Measurements from ENCODE around the gene PGLYRP3. TPM values are rescaled to one million over a fixed set of nuclear protein-coding genes. Genes with fewer than 3 reads are reported as not detected.
A peak's percentile ranks its signal among the peaks of the same experiment; 100 is the strongest.

Gene PGLYRP3
- total and polyA plus RNA-seq, 7 donors, result not detected

DNA sequence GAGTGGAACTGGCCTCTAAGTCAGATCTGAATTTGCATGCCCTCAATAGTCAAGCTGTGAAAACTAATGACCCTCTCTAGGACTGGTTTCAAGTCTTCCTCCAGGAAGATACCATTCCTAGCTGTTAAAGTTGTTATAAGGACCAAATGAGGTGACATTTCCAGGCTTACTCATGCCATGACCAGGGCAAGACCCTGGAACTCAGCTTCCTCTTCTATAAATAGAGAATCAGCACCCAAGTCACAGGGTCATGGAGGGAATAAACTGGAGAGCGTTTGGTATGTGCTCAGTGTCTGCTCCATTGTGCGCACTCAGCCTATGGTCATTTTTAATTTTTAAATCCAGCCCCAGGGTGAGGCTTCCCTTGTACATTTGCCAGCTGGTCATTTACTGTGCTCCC lies 47.4 kb upstream of the PGLYRP3 start:
- H3K27me3 ChIP-seq (ENCODE audit: insufficient read depth in 3 of 3, low read length in 2 of 3), result no peaks in the 10 kb centered on the region
- H3K27ac ChIP-seq, result no peak overlapping the region
- H3K4me1 ChIP-seq, result no peaks in the 10 kb centered on the region
- H3K4me3 ChIP-seq, result no peak overlapping the region
- no peaks in the 10 kb centered on the region for H3K9me3 ChIP-seq
- peak in 2 of 4 donors; percentile 39 to 54 for ATAC-seq
- DNase-seq, result no peak
- 64 to 80% (median 75%) methylated on average over 2 of the region's 2 CpGs for WGBS, 3 donors
- no peaks in the 10 kb centered on the region for H3K36me3 ChIP-seq (ENCODE audit: insufficient read depth in 1 of 2, low read depth in 1 of 2)
- intact Hi-C loops (cut with DNase I), result no loop called here
- TF ChIP-seq, protein P1, sequence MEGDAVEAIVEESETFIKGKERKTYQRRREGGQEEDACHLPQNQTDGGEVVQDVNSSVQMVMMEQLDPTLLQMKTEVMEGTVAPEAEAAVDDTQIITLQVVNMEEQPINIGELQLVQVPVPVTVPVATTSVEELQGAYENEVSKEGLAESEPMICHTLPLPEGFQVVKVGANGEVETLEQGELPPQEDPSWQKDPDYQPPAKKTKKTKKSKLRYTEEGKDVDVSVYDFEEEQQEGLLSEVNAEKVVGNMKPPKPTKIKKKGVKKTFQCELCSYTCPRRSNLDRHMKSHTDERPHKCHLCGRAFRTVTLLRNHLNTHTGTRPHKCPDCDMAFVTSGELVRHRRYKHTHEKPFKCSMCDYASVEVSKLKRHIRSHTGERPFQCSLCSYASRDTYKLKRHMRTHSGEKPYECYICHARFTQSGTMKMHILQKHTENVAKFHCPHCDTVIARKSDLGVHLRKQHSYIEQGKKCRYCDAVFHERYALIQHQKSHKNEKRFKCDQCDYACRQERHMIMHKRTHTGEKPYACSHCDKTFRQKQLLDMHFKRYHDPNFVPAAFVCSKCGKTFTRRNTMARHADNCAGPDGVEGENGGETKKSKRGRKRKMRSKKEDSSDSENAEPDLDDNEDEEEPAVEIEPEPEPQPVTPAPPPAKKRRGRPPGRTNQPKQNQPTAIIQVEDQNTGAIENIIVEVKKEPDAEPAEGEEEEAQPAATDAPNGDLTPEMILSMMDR (IDR thresholded peaks at IDR 0.05), result no peak

DNA sequence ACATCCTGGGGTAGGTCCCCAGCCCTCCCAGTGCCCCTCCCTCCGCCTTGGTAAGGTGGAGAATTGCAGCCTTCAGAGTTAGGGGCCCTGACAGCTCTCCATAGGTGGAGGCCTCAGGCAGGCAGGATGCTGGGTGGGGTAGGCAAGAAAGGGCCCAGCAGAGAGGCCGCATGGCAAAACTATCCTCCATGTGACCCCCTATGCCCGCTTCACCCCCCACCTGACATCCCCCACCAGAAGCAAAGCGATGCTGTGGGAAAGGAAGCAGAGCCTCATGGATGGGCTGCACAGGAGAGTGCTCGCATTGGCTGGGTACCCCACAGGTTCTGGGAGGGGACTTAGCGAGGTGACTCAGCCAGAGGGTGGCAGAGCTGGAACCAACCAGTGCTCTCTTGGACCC lies 46.5 kb upstream of the PGLYRP3 start:
- H3K36me3 ChIP-seq (ENCODE audit: insufficient read depth in 1 of 2, low read depth in 1 of 2), result no peaks in the 10 kb centered on the region
- intact Hi-C loops (cut with DNase I), result loop anchor here in 1 of 2 donors (10.0 kb wide), 1 partner anchor 396 kb away; no protein-coding TSS in a partner anchor
- H3K27me3 ChIP-seq (ENCODE audit: insufficient read depth in 3 of 3, low read length in 2 of 3), result no peaks in the 10 kb centered on the region
- TF ChIP-seq, protein P1 (IDR thresholded peaks at IDR 0.05), result no peak
- 90 to 95% (median 92%) methylated on average over 6 of the region's 6 CpGs for WGBS, 3 donors
- no peak overlapping the region for H3K27ac ChIP-seq
- DNase-seq, result no peak
- H3K9me3 ChIP-seq, result no peaks in the 10 kb centered on the region
- no peaks in the 10 kb centered on the region for H3K4me1 ChIP-seq
- H3K4me3 ChIP-seq, result no peak overlapping the region
- no peak for ATAC-seq

- Histone ChIP-seq H3K27me3 (ENCODE audit: insufficient read depth in 3 of 3, low read length in 2 of 3) (peaks cover 0 to under 1% (median 0%) of the 10 kb centered on the region in 3 donors), H3K4me3 (peak overlapping the region; percentile 15), H3K4me1 (no peaks in the 10 kb centered on the region), H3K36me3 (ENCODE audit: insufficient read depth in 1 of 2, low read depth in 1 of 2) (no peaks in the 10 kb centered on the region), H3K27ac (no peak overlapping the region), H3K9me3 (no peaks in the 10 kb centered on the region)
- no peak for ATAC-seq
- intact Hi-C loops (cut with DNase I), result loop anchor here in 1 of 2 donors (10.0 kb wide), 1 partner anchor 396 kb away; no protein-coding TSS in a partner anchor
- TF ChIP-seq, protein P1 (IDR thresholded peaks at IDR 0.05), result no peak
- DNase-seq, result no peak
- WGBS, 3 donors, result 87 to 93% (median 87%) methylated on average over 3 of the region's 3 CpGs
Measured at GRCh38 chr1:153358691-153358975, 45.9 kb upstream of the PGLYRP3 start.

GRCh38 chr1:153357853-153358690 lies 45.3 kb upstream of the PGLYRP3 start, which contains the start of gene S100A9:
TSS of gene S100A9 (plus strand) at chr1:153357854. CDS start at chr1:153358284, 430 bp downstream.
- TF ChIP-seq, protein P1 (IDR thresholded peaks at IDR 0.05), result no peak
- intact Hi-C loops (cut with DNase I), result loop anchor here in 1 of 2 donors (10.0 kb wide), 1 partner anchor 397 kb away; no protein-coding TSS in a partner anchor

More at GRCh38 chr1:153357853-153358690, 45.3 kb upstream of the PGLYRP3 start, which contains the start of gene S100A9:
- H3K27ac ChIP-seq, result no peak within 1 kb of the TSS
- DNase-seq (no peak), ATAC-seq (no peak)
- H3K36me3 ChIP-seq (ENCODE audit: insufficient read depth in 1 of 2, low read depth in 1 of 2), result no peaks in the 10 kb centered on the region
- no peaks in the 10 kb centered on the region for H3K4me1 ChIP-seq
- peak within 1 kb of the TSS; percentile 15 for H3K4me3 ChIP-seq
- 75 to 84% (median 75%) methylated on average over 11 of the region's 11 CpGs for WGBS, 3 donors
- peaks cover 0 to 4% (median 0%) of the 10 kb centered on the region in 3 donors for H3K27me3 ChIP-seq (ENCODE audit: insufficient read depth in 3 of 3, low read length in 2 of 3)
- H3K9me3 ChIP-seq, result no peaks in the 10 kb centered on the region
